Naive thymus-derived CD4-positive, alpha-beta T cell (primary cell): ENCODE measurements around the gene STARD5. TPM values are rescaled to one million over a fixed set of nuclear protein-coding genes. Genes with fewer than 3 reads are reported as not detected.

Experiments used
- ATAC-seq: fragments of 150-1000 bp; cut with Tn5 transposase; 2 replicates; pipeline ENCODE4 v1.10.0; 2021; ENCODE audit warnings: mild to moderate bottlenecking, moderate library complexity
- CTCF ChIA-PET: fragments of 350-600 bp; sonication (Branson Sonifier 250); formaldehyde crosslinking; loops from one replicate; lab custom pipeline; 2021; ENCODE audit warnings: antibody characterized with exemption; lab: Charles Lee
- POLR2A ChIA-PET: fragments of 350-600 bp; sonication (Branson Sonifier 250); formaldehyde crosslinking; loops from one replicate; lab custom pipeline; 2021; ENCODE audit warnings: antibody characterized with exemption, inconsistent platforms; lab: Charles Lee
- DNase-seq, 9 donors: peaks; one replicate each; pipeline versions ENCODE4 v3.0.0 to v3.0.0-alpha.2; 2020 to 2022; ENCODE audit warnings: mixed read lengths in 1 of 9
- H3K27ac ChIP-seq: one replicate; pipeline ENCODE4 v1.7.0; 2013; ENCODE audit warnings: mild to moderate bottlenecking, low read depth, low read length, moderate library complexity
- H3K27me3 ChIP-seq, 2 donors: one replicate each; pipeline ENCODE4 v1.7.0; 2013; ENCODE audit warnings: low read length in 2 of 2, mild to moderate bottlenecking in 2 of 2, moderate library complexity in 2 of 2; ENCODE audit not compliant: control insufficient read depth in 2 of 2, insufficient read depth in 2 of 2
- H3K36me3 ChIP-seq, 3 experiments: 1 replicate in 2 of 3; 2 replicates in 1 of 3; pipeline ENCODE4 v1.7.0; 2013; ENCODE audit warnings: low read length in 3 of 3, mild to moderate bottlenecking in 3 of 3, moderate library complexity in 1 of 3; ENCODE audit not compliant: insufficient read depth in 3 of 3, control insufficient read depth in 2 of 3
- H3K4me1 ChIP-seq, 2 donors: one replicate each; pipeline ENCODE4 v1.7.0; 2013; ENCODE audit warnings: low read length in 2 of 2, mild to moderate bottlenecking in 2 of 2, moderate library complexity in 1 of 2; ENCODE audit not compliant: control insufficient read depth in 2 of 2, insufficient read depth in 2 of 2
- H3K4me3 ChIP-seq: 2 replicates; pipeline ENCODE4 v1.7.0; 2013; ENCODE audit warnings: mild to moderate bottlenecking, low read length
- H3K9me3 ChIP-seq, 3 experiments: 1 replicate in 2 of 3; 2 replicates in 1 of 3; pipeline ENCODE4 v1.7.0; 2013; ENCODE audit warnings: low read length in 3 of 3; ENCODE audit not compliant: control insufficient read depth in 2 of 3
- H3K27ac Mint-ChIP-seq, 9 donors: one replicate each; pipeline ENCODE4 v1.8.0; 2020 to 2022; ENCODE audit warnings: mixed read lengths in 9 of 9, mild to moderate bottlenecking in 8 of 9, moderate library complexity in 5 of 9, inconsistent platforms in 2 of 9
- H3K27me3 Mint-ChIP-seq, 5 donors: one replicate each; pipeline ENCODE4 v1.8.0; 2021 to 2022; ENCODE audit warnings: mixed read lengths in 5 of 5, mild to moderate bottlenecking in 1 of 5
- H3K36me3 Mint-ChIP-seq, 5 donors: one replicate each; pipeline ENCODE4 v1.8.0; 2020 to 2022; ENCODE audit warnings: mixed read lengths in 5 of 5, mild to moderate bottlenecking in 3 of 5, inconsistent platforms in 1 of 5
- H3K4me1 Mint-ChIP-seq, 7 donors: one replicate each; pipeline ENCODE4 v1.8.0; 2020 to 2022; ENCODE audit warnings: mixed read lengths in 7 of 7, mild to moderate bottlenecking in 3 of 7, inconsistent platforms in 1 of 7
- H3K4me3 Mint-ChIP-seq, 10 donors: one replicate each; pipeline ENCODE4 v1.8.0; 2020 to 2022; ENCODE audit warnings: mild to moderate bottlenecking in 10 of 10, mixed read lengths in 10 of 10, moderate library complexity in 6 of 10, inconsistent platforms in 2 of 10
- H3K9me3 Mint-ChIP-seq, 11 donors: one replicate each; pipeline ENCODE4 v1.8.0; 2020 to 2022; ENCODE audit warnings: mixed read lengths in 11 of 11, mild to moderate bottlenecking in 4 of 11, inconsistent platforms in 1 of 11, moderate library complexity in 1 of 11
- intact Hi-C, 2 donors: fragments of 100-400 bp; cut with micrococcal nuclease; formaldehyde crosslinking; loops; one replicate each; pipeline ENCODE4 v1.15.1; 2023
- polyA plus RNA-seq, 2 donors: library from polyadenylated mRNA; unstranded; fragments of 300-500 nt; fragmentation: Illumina TruSeq; gene quantifications; one replicate each; pipeline ENCODE4 v1.2.3, GENCODE V29; 2021
- total RNA-seq, 6 experiments: library from RNA in 5 of 6; stranded (reverse) in 5 of 6; gene quantifications; 1 replicate in 5 of 6; 2 replicates in 1 of 6; pipeline ENCODE4 v1.2.3 and lab custom pipeline; 2021 to 2026

The STARD5 gene
- total and polyA plus RNA-seq, 7 experiments from 2014 or later: 5.0 to 13.5 (median 10.1) TPM

DNA sequence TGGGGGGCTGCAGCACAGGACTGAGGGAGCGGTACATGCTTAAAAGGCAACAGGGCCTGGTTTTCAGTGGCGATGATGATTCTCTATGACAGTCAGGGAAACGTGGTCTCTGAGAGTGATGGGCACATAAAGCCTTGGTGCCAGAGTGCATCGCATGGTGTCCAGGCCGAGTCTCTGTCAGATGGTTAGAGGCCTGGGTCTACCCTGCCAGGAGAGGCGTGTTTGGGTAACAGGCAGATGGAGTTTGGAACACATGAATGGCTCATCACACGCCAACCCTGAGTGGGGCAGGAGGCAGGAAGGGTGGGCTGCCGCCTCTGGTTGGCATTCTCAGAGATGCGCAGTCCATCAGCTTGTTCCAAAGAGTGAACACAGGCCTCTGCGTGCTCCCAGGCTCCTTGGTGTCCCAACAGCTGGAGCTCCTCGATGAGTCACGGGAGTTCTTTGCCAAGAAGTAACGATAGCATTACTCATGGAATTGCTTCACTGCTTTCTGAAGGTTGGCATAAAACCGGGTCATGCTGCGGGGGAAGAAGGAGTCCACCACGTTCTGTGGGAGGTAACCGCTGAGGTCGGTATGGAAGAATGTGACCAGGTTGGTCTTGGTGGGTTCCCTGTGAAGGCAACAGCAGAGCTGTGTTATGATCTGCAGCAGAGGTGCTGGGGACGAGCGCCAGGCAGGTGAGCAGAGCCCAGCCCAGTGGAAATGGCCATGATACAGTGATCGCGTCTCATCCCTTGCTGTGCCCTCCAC, 11.0 kb downstream of the STARD5 start:
- Histone ChIP-seq H3K4me1 (peaks cover 18 to 55% of the 10 kb centered on the region in 2 donors), H3K4me3 (no peak overlapping the region), H3K27me3 (no peaks in the 10 kb centered on the region), H3K36me3 (peaks cover 9 to 63% (median 13%) of the 10 kb centered on the region in 3 experiments), H3K27ac (peak overlapping the region; percentile 65), H3K9me3 (no peaks in the 10 kb centered on the region)
- ATAC-seq (peak; percentile 41), DNase-seq (no peak)
- CTCF ChIA-PET: interaction anchor here (1.5 kb wide), 1 partner anchor 47 kb away, joined by 3 read pairs; no protein-coding TSS in a partner anchor
- Mint-ChIP-seq H3K9me3 (peaks cover 0 to 2% (median 0%) of the 10 kb centered on the region in 11 donors), H3K36me3 (peaks cover 23 to 78% (median 55%) of the 10 kb centered on the region in 5 donors), H3K27ac (peak overlapping the region in 8 of 9 donors; percentile 74 to 97 (median 90)), H3K27me3 (no peaks in the 10 kb centered on the region), H3K4me1 (peaks cover 53 to 97% (median 86%) of the 10 kb centered on the region in 7 donors), H3K4me3 (peak overlapping the region in 7 of 10 donors; percentile 8 to 64 (median 46))
- intact Hi-C loops: no loop called here
- POLR2A ChIA-PET: interaction anchor here (0.7 to 7.8 kb wide), 7 partner anchors 9 to 39 kb away, joined by 3 to 149 read pairs (median 5); partner anchors contain the start of gene STARD5

DNA sequence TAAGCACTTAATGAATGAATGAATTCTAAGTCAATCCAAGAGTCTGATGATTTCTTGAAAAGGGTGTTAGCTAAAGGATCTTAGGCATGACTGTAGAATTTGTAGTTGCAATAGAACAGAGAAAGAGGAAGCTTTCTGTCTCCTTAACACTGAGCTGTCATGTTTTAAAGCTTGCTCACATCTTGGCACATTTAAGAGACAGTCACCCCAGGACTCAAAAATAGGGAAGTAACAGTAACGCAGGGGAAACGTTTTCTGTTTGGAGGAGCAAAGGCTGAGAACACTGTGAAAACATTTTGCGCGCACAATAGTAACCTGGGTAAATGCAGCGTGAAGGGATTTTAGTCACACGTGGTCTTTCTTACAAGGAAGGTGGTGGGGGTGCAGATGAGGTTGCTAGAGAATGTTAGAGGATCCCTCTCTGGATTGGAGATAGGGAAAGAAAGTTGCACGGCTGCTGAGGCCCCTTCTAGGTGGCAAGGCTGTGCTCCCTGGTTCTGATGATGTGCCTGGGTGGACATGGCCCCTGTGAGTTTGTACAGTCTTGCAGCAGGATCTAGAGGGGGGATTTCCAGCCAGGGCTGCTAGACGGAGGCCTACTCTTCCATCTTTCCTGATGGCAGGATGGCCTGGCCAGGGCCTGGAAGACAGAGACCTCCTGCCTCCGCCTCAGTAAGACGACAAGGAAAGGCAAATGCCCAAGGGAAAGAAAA, 12.0 kb downstream of the STARD5 start:
- ChIA-PET CTCF (interaction anchor here (0.6 to 16.1 kb wide), 3 partner anchors 15 to 37 kb away, joined by 3 to 128 read pairs (median 3); no protein-coding TSS in a partner anchor), POLR2A (interaction anchor here (1.0 to 23.2 kb wide), 5 partner anchors 8 to 35 kb away, joined by 4 to 642 read pairs (median 480); partner anchors contain the start of gene STARD5)
- no peaks in the 10 kb centered on the region for H3K27me3 ChIP-seq
- Mint-ChIP-seq H3K27me3 (no peaks in the 10 kb centered on the region), H3K4me3 (peak overlapping the region in 9 of 10 donors; percentile 35 to 64 (median 43)), H3K4me1 (peaks cover 53 to 97% (median 85%) of the 10 kb centered on the region in 7 donors), H3K9me3 (peaks cover 0 to 2% (median 0%) of the 10 kb centered on the region in 11 donors), H3K36me3 (peaks cover 23 to 81% (median 58%) of the 10 kb centered on the region in 5 donors), H3K27ac (peak overlapping the region; percentile 35 to 97 (median 89))
- H3K4me3 ChIP-seq: no peak overlapping the region
- peak overlapping the region; percentile 59 for H3K27ac ChIP-seq
- H3K36me3 ChIP-seq: peaks cover 20 to 63% (median 23%) of the 10 kb centered on the region in 3 experiments
- no peaks in the 10 kb centered on the region for H3K9me3 ChIP-seq
- DNase-seq: no peak
- intact Hi-C loops: loop anchor here in 1 of 2 donors (2.0 kb wide), 1 partner anchor 15 kb away; no protein-coding TSS in a partner anchor
- H3K4me1 ChIP-seq: peaks cover 18 to 55% of the 10 kb centered on the region in 2 donors
- ATAC-seq: peak; percentile 80

DNA sequence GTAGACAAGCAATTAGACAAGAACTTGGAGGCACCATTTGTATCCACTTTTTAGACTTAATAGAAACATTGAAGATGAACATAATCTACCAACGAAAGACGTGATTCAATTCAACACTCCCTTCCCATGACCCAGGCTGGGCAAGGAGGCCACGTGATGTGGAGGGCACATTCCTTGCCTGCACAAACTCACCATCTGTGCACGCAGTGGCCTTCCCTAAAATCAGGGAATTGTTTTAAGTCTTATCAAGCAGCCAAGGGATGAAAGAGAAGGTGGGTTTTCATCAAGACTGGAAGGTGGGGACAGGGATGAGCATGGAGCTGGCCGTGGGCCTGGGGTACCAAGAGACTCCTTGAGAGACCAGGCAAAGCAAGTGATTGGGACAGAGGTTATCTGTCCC, 13.5 kb downstream of the STARD5 start:
- ChIA-PET POLR2A (interaction anchor here (0.9 to 23.2 kb wide), 6 partner anchors 6 to 77 kb away, joined by 3 to 642 read pairs (median 314); partner anchors contain the start of gene STARD5), CTCF (interaction anchor here (0.7 to 16.1 kb wide), 3 partner anchors 8 to 44 kb away, joined by 3 to 128 read pairs (median 5); no protein-coding TSS in a partner anchor)
- peaks cover 41 to 98% (median 85%) of the 10 kb centered on the region in 7 donors for H3K4me1 Mint-ChIP-seq
- Histone ChIP-seq H3K9me3 (no peaks in the 10 kb centered on the region), H3K36me3 (peaks cover 33 to 66% (median 37%) of the 10 kb centered on the region in 3 experiments), H3K27ac (peak overlapping the region; percentile 59), H3K4me3 (no peak overlapping the region), H3K27me3 (no peaks in the 10 kb centered on the region), H3K4me1 (peaks cover 18 to 60% of the 10 kb centered on the region in 2 donors)
- no peaks in the 10 kb centered on the region for H3K27me3 Mint-ChIP-seq
- peak overlapping the region in 8 of 9 donors; percentile 74 to 97 (median 90) for H3K27ac Mint-ChIP-seq
- H3K4me3 Mint-ChIP-seq: peak overlapping the region in 3 of 10 donors; percentile 27 to 58 (median 52)
- ATAC-seq (no peak), DNase-seq (no peak)
- H3K9me3 Mint-ChIP-seq: peaks cover 0 to 2% (median 0%) of the 10 kb centered on the region in 11 donors
- peaks cover 23 to 87% (median 67%) of the 10 kb centered on the region in 5 donors for H3K36me3 Mint-ChIP-seq
- intact Hi-C loops: loop anchor here in 1 of 2 donors (2.0 kb wide), 1 partner anchor 14 kb away; no protein-coding TSS in a partner anchor

DNA sequence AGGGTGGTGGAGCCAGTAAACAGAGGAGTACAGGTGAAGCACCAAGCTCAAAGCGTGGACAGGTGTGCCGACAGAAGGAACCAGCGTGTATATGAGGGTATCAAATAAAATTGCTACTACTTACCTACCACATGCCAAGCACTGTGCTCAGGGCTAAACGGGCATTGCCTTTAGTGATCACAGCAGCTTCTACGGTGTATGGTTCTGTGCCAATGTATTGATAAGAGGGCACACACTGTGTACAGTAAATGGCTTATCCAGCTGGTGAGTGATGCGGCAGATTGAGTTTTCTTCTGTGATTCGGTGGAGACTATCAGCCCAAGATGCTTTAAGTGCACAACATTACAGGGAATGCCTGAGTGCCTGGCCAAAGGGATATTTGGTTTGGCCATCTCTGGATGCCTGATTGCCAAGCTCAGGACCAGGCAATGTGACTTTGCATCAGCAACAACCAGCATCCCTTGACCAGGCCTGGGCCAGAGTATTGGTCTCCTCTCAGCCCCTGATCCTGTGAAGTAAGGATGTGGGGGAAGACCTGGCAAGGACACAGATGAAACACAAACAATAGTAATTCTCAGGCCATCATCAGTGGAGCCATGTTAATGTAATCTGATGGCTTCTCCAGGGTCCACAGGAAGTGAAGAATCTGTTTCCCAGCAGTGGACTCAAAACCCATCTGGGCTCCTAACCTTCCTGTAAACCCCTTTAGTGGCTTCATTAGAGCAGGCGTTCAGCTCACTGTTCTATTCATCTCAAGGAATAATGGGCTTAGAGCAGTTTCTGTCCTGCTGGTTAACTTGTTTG, 14.1 kb downstream of the STARD5 start:
- intact Hi-C loops: loop anchor here in 1 of 2 donors (1.0 to 2.0 kb wide), 2 partner anchors 13 to 14 kb away; partner anchors contain the start of gene STARD5
- no peak for DNase-seq
- ATAC-seq: no peak
- H3K27ac Mint-ChIP-seq: peak overlapping the region; percentile 47 to 97 (median 89)
- POLR2A ChIA-PET: interaction anchor here (0.9 to 23.2 kb wide), 7 partner anchors 6 to 78 kb away, joined by 3 to 642 read pairs (median 149); partner anchors contain the start of gene STARD5
- H3K4me3 Mint-ChIP-seq: peak overlapping the region in 3 of 10 donors; percentile 7 to 58 (median 27)
- CTCF ChIA-PET: interaction anchor here (0.7 to 16.1 kb wide), 5 partner anchors 8 to 43 kb away, joined by 3 to 128 read pairs (median 5); no protein-coding TSS in a partner anchor
- peaks cover 34 to 98% (median 82%) of the 10 kb centered on the region in 7 donors for H3K4me1 Mint-ChIP-seq
- H3K27me3 ChIP-seq: no peaks in the 10 kb centered on the region
- peaks cover 39 to 73% (median 43%) of the 10 kb centered on the region in 3 experiments for H3K36me3 ChIP-seq
- H3K36me3 Mint-ChIP-seq: peaks cover 23 to 82% (median 65%) of the 10 kb centered on the region in 5 donors
- H3K4me1 ChIP-seq: peaks cover 18 to 60% of the 10 kb centered on the region in 2 donors
- H3K9me3 ChIP-seq: no peaks in the 10 kb centered on the region
- no peaks in the 10 kb centered on the region for H3K9me3 Mint-ChIP-seq
- no peaks in the 10 kb centered on the region for H3K27me3 Mint-ChIP-seq
- peak overlapping the region; percentile 59 for H3K27ac ChIP-seq
- H3K4me3 ChIP-seq: no peak overlapping the region

DNA sequence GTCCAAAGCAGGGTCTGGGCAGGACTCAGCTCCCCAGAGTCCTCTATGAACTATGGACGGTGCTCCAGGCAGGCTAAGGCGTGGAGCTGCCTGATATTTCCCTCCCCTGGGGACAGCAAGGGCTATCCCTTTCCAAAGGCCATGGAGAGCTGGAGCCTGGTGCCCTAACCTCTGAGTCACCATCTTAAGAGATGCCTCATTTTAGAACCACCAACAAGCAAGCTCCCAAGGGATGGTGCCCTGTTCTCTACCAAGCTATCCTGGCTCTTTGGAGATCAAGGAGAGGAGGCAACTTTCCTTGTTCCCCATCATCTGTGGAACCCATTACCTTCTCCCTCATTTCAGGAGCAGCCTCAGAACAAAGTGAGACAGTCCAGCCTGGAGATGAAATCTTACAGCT, 15.7 kb downstream of the STARD5 start:
- Histone ChIP-seq H3K9me3 (no peaks in the 10 kb centered on the region), H3K27ac (peak overlapping the region; percentile 87), H3K4me1 (peaks cover 33 to 72% of the 10 kb centered on the region in 2 donors), H3K36me3 (peaks cover 53 to 84% (median 57%) of the 10 kb centered on the region in 3 experiments), H3K4me3 (no peak overlapping the region), H3K27me3 (no peaks in the 10 kb centered on the region)
- Mint-ChIP-seq H3K36me3 (peaks cover 37 to 92% (median 74%) of the 10 kb centered on the region in 5 donors), H3K4me1 (peaks cover 43 to 99% (median 85%) of the 10 kb centered on the region in 7 donors), H3K27me3 (no peaks in the 10 kb centered on the region), H3K27ac (peak overlapping the region in 8 of 9 donors; percentile 18 to 99 (median 95)), H3K4me3 (peak overlapping the region in 1 of 10 donors; percentile 34), H3K9me3 (no peaks in the 10 kb centered on the region)
- DNase-seq (no peak), ATAC-seq (no peak)
- ChIA-PET POLR2A (interaction anchor here (1.1 to 23.2 kb wide), 7 partner anchors 8 to 91 kb away, joined by 3 to 642 read pairs (median 149); partner anchors contain the start of gene STARD5), CTCF (interaction anchor here (0.9 to 16.1 kb wide), 5 partner anchors 11 to 42 kb away, joined by 3 to 128 read pairs (median 7); no protein-coding TSS in a partner anchor)
- intact Hi-C loops: no loop called here
